Upper lobe of left lung (tissue), 6 donors: ENCODE data around the gene MRM1. TPM values are rescaled to one million over a fixed set of nuclear protein-coding genes. Genes with fewer than 3 reads are reported as not detected.

Experiments
- ATAC-seq, 2 donors: fragments of 200-7000 bp; cut with Tn5 transposase; one replicate each; pipeline ENCODE4 v1.9.1; 2022; ENCODE audit warnings: mild to moderate bottlenecking in 2 of 2, moderate library complexity in 2 of 2; ENCODE audit not compliant: low FRiP score in 2 of 2
- DNase-seq, 2 donors: peaks; one replicate each; pipeline ENCODE4 v3.0.0-alpha.2; 2019 to 2020
- H3K27ac ChIP-seq, 4 donors: fragments of 200-600 bp; sonication (generic); one replicate each; pipeline ENCODE4 v1.5.1; 2016 to 2019
- H3K27me3 ChIP-seq, 4 donors: fragments of 200-600 bp; sonication (generic); one replicate each; pipeline ENCODE4 v1.5.1; 2017 to 2019
- H3K36me3 ChIP-seq, 4 donors: fragments of 200-600 bp; sonication (generic); one replicate each; pipeline ENCODE4 v1.5.1; 2016 to 2019
- H3K4me1 ChIP-seq, 4 donors: fragments of 200-600 bp; sonication (generic); one replicate each; pipeline ENCODE4 v1.5.1; 2018 to 2019
- H3K4me3 ChIP-seq, 4 donors: fragments of 200-600 bp; sonication (generic); one replicate each; pipeline ENCODE4 v1.5.1; 2017 to 2019; ENCODE audit warnings: mild to moderate bottlenecking in 2 of 4, moderate library complexity in 1 of 4
- H3K9me3 ChIP-seq, 4 donors: fragments of 200-600 bp; sonication (generic); one replicate each; pipeline ENCODE4 v1.5.1; 2018 to 2019
- EP300 ChIP-seq, 4 donors: sonication (generic); formaldehyde crosslinking; IDR thresholded peaks; one replicate each; pipeline ENCODE4 v1.5.1; 2017; ENCODE audit warnings: antibody characterized with exemption in 4 of 4, control low read depth in 2 of 4
- POLR2A ChIP-seq, 4 donors: fragments of 450-650 bp; IDR thresholded peaks; one replicate each; pipeline ENCODE4 v1.5.1; 2016 to 2017; ENCODE audit warnings: antibody characterized with exemption in 4 of 4, mild to moderate bottlenecking in 2 of 4
- POLR2AphosphoS5 ChIP-seq, 2 donors: sonication (generic); formaldehyde crosslinking; IDR thresholded peaks; one replicate each; pipeline ENCODE4 v1.5.1; 2017; ENCODE audit warnings: antibody characterized with exemption in 2 of 2
- WGBS, 2 donors: methylation state at CpG; one replicate each; pipeline ENCODE4 v1.1.5; 2017 to 2018; 5-methylcytosine and 5-hydroxymethylcytosine counted together
- total RNA-seq, 6 donors: library from RNA; depleted of rRNA in 4 of 6; stranded (reverse); fragments of >200 nt in 4 of 6; gene quantifications; one replicate each; pipeline versions ENCODE4 v1.1.0 to v1.2.1, GENCODE V29; 2016 to 2021
- TF ChIP-seq, protein P1 (sequence below), 6 experiments: fragments of 450-650 bp in 4 of 6; fragments of 200-600 bp in 2 of 6; sonication (generic) in 2 of 6; IDR thresholded peaks; one replicate each; pipeline ENCODE4 v1.5.1; 2016 to 2019; ENCODE audit warnings: antibody characterized with exemption in 6 of 6
- donor health status: DM: no; HTN: no; CAD: no; lungs with moderate emphysema.
- donor health status: DM: no; HTN: yes; CAD: no; lungs with severe emphysema.

MRM1 gene
- total RNA-seq, 6 donors from 2014 or later, result 3.1 to 9.4 (median 8.1) TPM

DNA sequence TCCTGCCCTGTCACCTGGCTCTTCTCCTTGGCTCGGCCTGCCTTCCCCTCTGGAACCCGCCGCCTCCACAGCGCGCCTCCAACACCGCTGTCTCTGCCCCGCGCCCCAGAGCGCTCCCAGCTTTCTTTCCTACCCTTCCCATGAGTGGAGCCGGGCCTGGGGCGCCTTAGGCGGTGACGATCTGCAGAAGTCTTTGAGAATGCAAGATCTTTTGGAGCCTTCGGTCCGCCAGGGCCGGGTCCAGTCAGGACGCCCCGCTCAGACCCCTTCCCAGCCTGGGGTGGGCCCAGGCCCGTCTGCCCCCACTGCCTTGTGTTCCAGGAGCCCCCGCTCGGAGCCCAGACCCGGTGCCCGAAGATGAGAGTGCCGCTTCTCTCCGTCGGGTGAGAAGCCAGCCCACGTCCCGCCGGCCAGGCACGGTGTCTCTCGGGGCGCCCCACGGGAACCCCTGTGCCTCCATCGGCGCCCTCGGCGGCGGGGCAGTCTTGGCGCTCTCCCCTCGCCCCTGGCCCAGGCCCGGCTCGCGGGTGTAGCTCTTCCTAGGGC lies 40.0 kb downstream of the MRM1 start:
- 8 to 9% methylated on average over 8 to 12 of the region's 43 CpGs for WGBS, 2 donors
- H3K27ac ChIP-seq, result no peak overlapping the region
- H3K27me3 ChIP-seq, result peaks cover 0 to 27% (median 7%) of the 10 kb centered on the region in 4 donors
- H3K4me3 ChIP-seq, result peak overlapping the region in 3 of 4 donors; percentile 8 to 38 (median 21)
- no peaks in the 10 kb centered on the region for H3K9me3 ChIP-seq
- TF ChIP-seq, protein P1, sequence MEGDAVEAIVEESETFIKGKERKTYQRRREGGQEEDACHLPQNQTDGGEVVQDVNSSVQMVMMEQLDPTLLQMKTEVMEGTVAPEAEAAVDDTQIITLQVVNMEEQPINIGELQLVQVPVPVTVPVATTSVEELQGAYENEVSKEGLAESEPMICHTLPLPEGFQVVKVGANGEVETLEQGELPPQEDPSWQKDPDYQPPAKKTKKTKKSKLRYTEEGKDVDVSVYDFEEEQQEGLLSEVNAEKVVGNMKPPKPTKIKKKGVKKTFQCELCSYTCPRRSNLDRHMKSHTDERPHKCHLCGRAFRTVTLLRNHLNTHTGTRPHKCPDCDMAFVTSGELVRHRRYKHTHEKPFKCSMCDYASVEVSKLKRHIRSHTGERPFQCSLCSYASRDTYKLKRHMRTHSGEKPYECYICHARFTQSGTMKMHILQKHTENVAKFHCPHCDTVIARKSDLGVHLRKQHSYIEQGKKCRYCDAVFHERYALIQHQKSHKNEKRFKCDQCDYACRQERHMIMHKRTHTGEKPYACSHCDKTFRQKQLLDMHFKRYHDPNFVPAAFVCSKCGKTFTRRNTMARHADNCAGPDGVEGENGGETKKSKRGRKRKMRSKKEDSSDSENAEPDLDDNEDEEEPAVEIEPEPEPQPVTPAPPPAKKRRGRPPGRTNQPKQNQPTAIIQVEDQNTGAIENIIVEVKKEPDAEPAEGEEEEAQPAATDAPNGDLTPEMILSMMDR (IDR thresholded peaks at IDR 0.05), result no peak
- no peak for TF ChIP-seq POLR2AphosphoS5 (IDR thresholded peaks at IDR 0.05)
- TF ChIP-seq EP300 (IDR thresholded peaks at IDR 0.05), result no peak
- no peak for TF ChIP-seq POLR2A (IDR thresholded peaks at IDR 0.05)
- H3K36me3 ChIP-seq, result no peaks in the 10 kb centered on the region
- DNase-seq (peak in 1 of 2 donors; percentile 64), ATAC-seq (peak in 1 of 2 donors; percentile 41)
- H3K4me1 ChIP-seq, result peaks cover 12 to 16% (median 13%) of the 10 kb centered on the region in 4 donors

DNA sequence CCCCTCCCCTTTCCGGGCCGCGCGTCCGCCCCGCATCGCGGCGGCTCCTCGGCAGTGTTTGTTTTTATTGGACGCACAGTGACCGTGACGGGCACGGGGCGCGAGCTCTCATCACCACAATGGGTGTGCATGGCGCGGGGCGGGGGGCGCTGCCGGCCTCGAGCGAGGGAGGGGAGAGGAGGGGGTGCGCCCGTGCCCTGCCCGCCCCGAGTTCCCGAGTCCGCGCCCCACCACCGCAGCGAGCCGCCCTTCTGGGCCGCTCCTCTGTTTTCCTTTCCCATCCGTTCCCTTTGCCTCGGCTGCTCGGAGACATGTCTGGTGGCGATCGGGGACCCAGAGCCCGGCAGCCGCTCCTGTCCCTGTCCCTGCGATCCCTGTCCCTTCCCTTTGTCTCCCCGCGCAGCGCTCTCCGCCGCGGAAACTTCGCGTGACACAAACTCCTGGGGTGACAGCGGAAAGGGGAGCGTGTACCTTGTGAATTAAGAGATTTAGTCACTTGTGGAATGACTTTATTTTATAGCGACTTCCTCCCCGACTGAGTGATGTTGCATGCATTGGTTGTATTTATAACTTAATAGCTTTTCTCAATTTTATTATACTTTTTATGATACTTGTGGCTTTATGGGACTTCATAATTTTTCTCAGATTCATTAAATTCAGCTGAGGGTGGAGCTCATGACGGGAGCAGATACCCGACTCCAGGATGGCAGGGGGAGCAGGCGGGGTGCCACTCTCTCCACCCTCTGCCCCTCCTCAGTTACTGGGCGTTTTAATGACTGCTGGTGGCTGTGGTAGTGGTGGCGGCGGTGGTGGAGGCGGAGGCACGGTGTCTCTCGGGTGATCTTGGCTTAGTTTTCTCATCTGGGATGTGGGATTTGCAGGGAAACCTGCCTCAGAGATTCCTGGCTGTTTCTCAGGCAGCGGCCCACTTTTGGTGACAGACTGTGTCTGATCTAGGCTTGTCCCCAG lies 40.8 kb downstream of the MRM1 start:
- TF ChIP-seq POLR2AphosphoS5 (IDR thresholded peaks at IDR 0.05) (no peak), POLR2A (IDR thresholded peaks at IDR 0.05) (no peak), EP300 (IDR thresholded peaks at IDR 0.05) (no peak)
- TF ChIP-seq, protein P1 (IDR thresholded peaks at IDR 0.05), result no peak
- Histone ChIP-seq H3K9me3 (no peaks in the 10 kb centered on the region), H3K27ac (no peak overlapping the region), H3K27me3 (peaks cover 0 to 27% (median 7%) of the 10 kb centered on the region in 4 donors), H3K4me1 (peaks cover 12 to 16% (median 13%) of the 10 kb centered on the region in 4 donors), H3K36me3 (no peaks in the 10 kb centered on the region), H3K4me3 (peak overlapping the region in 3 of 4 donors; percentile 8 to 38 (median 21))
- ATAC-seq (peak in 1 of 2 donors; percentile 32), DNase-seq (peak in 1 of 2 donors; percentile 81)
- WGBS, 2 donors, result 5 to 10% methylated on average over 33 to 48 of the region's 64 CpGs

DNA sequence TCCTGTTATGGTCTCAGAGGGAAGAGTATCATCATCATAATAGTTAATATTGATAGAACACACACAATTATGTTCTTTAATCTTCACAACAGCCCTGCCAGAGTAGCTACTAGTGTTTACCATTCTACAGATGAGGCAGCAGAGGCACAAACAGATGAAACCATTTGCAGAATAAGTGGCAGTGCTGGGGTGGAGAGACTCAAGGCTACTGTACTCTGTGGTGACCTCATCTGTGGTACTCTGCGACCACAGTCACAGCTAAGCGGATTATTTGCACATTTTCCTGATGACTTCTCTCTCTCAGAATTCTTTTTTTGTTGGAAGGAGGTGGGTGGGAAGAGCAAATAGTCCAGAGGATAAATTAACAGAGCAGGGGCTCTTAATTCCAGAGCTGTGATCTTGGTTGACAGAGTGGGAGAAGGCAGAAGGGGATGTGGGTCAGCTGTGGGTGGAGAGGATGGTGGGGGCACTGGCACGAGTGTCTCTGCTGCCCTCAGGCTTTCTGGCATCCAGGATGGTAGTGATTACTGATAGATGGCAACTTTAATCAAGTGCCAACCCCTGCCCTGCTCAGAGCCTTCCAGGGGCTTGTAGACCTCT lies 41.8 kb downstream of the MRM1 start:
- H3K27me3 ChIP-seq, result peaks cover 0 to 27% (median 7%) of the 10 kb centered on the region in 4 donors
- no peak for DNase-seq

DNA sequence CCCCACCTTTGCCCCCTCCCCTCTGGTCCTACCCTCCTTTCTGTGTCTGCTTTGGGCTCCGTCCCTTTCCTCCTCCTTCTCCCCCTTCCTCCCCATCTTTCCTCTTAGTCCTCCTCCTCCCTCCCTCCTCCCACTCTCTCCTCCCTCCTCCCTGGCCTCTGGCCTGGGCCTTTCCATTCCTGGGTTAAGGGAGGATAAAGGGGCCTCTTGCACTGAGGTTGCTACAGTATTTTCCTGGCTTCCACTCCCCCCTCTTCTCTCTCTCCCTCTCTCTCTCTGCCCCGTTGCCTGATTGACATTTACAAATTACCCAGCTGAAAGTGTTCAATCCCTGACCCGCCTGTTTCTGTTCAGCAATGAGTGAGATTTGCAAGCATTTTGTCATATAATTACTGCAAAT lies 44.0 kb downstream of the MRM1 start:
- Histone ChIP-seq H3K9me3 (no peaks in the 10 kb centered on the region), H3K27ac (no peak overlapping the region), H3K4me1 (peaks cover 12 to 16% (median 13%) of the 10 kb centered on the region in 4 donors), H3K4me3 (no peak overlapping the region), H3K27me3 (peaks cover 0 to 27% (median 7%) of the 10 kb centered on the region in 4 donors), H3K36me3 (no peaks in the 10 kb centered on the region)
- TF ChIP-seq POLR2A (IDR thresholded peaks at IDR 0.05) (no peak), EP300 (IDR thresholded peaks at IDR 0.05) (no peak)
- ATAC-seq (no peak), DNase-seq (no peak)
- WGBS, 2 donors, result 46 to 52% methylated on average over 3 of the region's 3 CpGs

More for the DNA sequence above, 41.8 kb downstream of the MRM1 start:
- 51 to 65% methylated on average over 3 of the region's 3 CpGs for WGBS, 2 donors
- no peaks in the 10 kb centered on the region for H3K9me3 ChIP-seq
- H3K27ac ChIP-seq, result no peak overlapping the region
- H3K36me3 ChIP-seq, result no peaks in the 10 kb centered on the region
- ATAC-seq, result no peak
- TF ChIP-seq, protein P1 (IDR thresholded peaks at IDR 0.05), result no peak
- TF ChIP-seq POLR2AphosphoS5 (IDR thresholded peaks at IDR 0.05), result no peak
- no peak for TF ChIP-seq POLR2A (IDR thresholded peaks at IDR 0.05)
- no peak for TF ChIP-seq EP300 (IDR thresholded peaks at IDR 0.05)
- H3K4me1 ChIP-seq, result peaks cover 12 to 16% (median 13%) of the 10 kb centered on the region in 4 donors
- no peak overlapping the region for H3K4me3 ChIP-seq

DNA sequence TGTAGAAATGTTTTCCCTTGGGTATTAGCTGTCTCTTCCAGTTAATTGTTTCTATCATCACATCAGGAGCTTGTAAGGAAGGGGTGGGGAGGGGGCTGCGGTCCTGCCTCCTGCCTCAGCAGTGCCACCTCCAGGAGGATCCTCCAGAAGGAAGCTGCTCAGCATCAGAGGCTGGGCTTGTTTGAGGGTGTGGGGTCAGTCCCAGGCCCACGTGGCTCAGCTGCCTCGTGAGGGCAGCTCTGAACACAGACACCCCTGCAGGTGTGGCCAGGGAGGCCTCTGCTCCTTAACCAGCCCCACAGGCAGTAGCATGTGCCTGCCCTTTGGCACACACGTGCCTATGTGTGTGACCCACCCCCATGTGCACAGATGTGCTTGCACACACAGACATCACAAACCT lies 46.3 kb downstream of the MRM1 start:
- no peak for ATAC-seq
- TF ChIP-seq, protein P1 (IDR thresholded peaks at IDR 0.05), result no peak
- TF ChIP-seq EP300 (IDR thresholded peaks at IDR 0.05), result no peak
- no peak for TF ChIP-seq POLR2A (IDR thresholded peaks at IDR 0.05)
- TF ChIP-seq POLR2AphosphoS5 (IDR thresholded peaks at IDR 0.05), result no peak
- DNase-seq, result peak in 1 of 2 donors; percentile 34
- 23 to 37% methylated on average over 3 to 4 of the region's 4 CpGs for WGBS, 2 donors
- Histone ChIP-seq H3K27me3 (peaks cover 0 to 8% (median under 1%) of the 10 kb centered on the region in 4 donors), H3K27ac (no peak overlapping the region), H3K36me3 (no peaks in the 10 kb centered on the region), H3K4me1 (peaks cover 0 to under 1% (median 0%) of the 10 kb centered on the region in 4 donors), H3K4me3 (no peak overlapping the region), H3K9me3 (no peaks in the 10 kb centered on the region)
